ENCODE data around the gene CYP26B1.

DNA sequence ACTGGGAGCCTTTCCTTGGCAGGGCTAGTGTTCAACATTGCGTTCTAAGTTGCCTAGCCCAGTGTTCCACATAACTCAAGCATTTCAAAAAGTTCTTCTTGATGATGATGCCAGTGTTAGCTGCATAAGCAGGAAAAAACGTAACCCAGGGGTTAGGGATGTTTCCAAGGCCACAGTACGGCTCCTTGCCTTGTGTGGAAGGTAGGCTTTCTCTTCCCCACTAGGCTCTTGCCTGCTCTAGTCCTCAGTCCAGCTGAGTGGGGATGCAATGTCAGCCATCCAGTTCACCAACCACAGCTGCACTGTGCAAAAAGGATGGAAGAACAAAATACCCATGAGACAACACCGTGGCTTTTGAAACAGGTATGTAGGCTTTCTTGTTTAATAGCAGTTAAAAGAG lies 28.0 kb upstream of the CYP26B1 start:
- TF ChIP-seq POLR2A (IDR thresholded peaks at IDR 0.05) (no peak), CTCF (IDR thresholded peaks at IDR 0.05) (no peak)
